WERI-Rb-1 (cell line): ENCODE data around the gene HECTD4.

ENCODE experiments used
- DNase-seq: peaks from one replicate; pipeline ENCODE4 v3.0.0-alpha.2; 2020
- H3K27ac ChIP-seq: fragments of 250-450 bp; sonication (Bioruptor Pico); 2 replicates; pipeline ENCODE4 v1.5.1; 2020; ENCODE audit warnings: mild to moderate bottlenecking, moderate library complexity
- H3K27me3 ChIP-seq: fragments of 250-450 bp; sonication (Bioruptor Pico); 2 replicates; pipeline ENCODE4 v1.5.1; 2021; ENCODE audit warnings: mild to moderate bottlenecking, low read depth, moderate library complexity; ENCODE audit not compliant: insufficient read depth, severe bottlenecking
- H3K36me3 ChIP-seq: fragments of 250-450 bp; sonication (Bioruptor Pico); 2 replicates; pipeline ENCODE4 v1.5.1; 2020; ENCODE audit warnings: mild to moderate bottlenecking, moderate library complexity
- H3K4me3 ChIP-seq: 2 replicates; pipeline ENCODE4 v1.5.1; 2011; ENCODE audit warnings: low read depth, mild to moderate bottlenecking, control low read depth, low read length
- H3K9me3 ChIP-seq: fragments of 250-450 bp; sonication (Bioruptor Pico); 2 replicates; pipeline ENCODE4 v1.5.1; 2021; ENCODE audit warnings: mild to moderate bottlenecking, moderate library complexity; ENCODE audit not compliant: severe bottlenecking
- CTCF ChIP-seq: IDR thresholded peaks from 2 replicates; pipeline ENCODE4 v1.5.1; 2011; ENCODE audit warnings: low read depth, mild to moderate bottlenecking, control low read depth, inconsistent platforms, low read length

Gene HECTD4

GRCh38 chr12:112219195-112219594 is 163.0 kb downstream of the HECTD4 start:
- Histone ChIP-seq H3K4me3 (no peak overlapping the region), H3K9me3 (no peaks in the 10 kb centered on the region), H3K36me3 (peaks cover 14% of the 10 kb centered on the region), H3K27ac (no peak overlapping the region), H3K27me3 (no peaks in the 10 kb centered on the region)
- TF ChIP-seq CTCF: no peak
- DNase-seq: no peak

GRCh38 chr12:112218150-112218549 is 164.1 kb downstream of the HECTD4 start:
- Histone ChIP-seq H3K27me3 (no peaks in the 10 kb centered on the region), H3K9me3 (no peaks in the 10 kb centered on the region), H3K27ac (no peak overlapping the region), H3K36me3 (peaks cover 14% of the 10 kb centered on the region), H3K4me3 (no peak overlapping the region)
- no peak for DNase-seq
- no peak for TF ChIP-seq CTCF

GRCh38 chr12:112217647-112218046 is 164.6 kb downstream of the HECTD4 start:
- Histone ChIP-seq H3K4me3 (no peak overlapping the region), H3K36me3 (peaks cover 17% of the 10 kb centered on the region), H3K9me3 (no peaks in the 10 kb centered on the region), H3K27ac (no peak overlapping the region), H3K27me3 (no peaks in the 10 kb centered on the region)
- DNase-seq: no peak
- TF ChIP-seq CTCF: no peak

GRCh38 chr12:112216223-112216622 is 166.0 kb downstream of the HECTD4 start:
- Histone ChIP-seq H3K27ac (no peak overlapping the region), H3K27me3 (no peaks in the 10 kb centered on the region), H3K9me3 (no peaks in the 10 kb centered on the region), H3K36me3 (peaks cover 32% of the 10 kb centered on the region), H3K4me3 (no peak overlapping the region)
- no peak for DNase-seq
- no peak for TF ChIP-seq CTCF

GRCh38 chr12:112214064-112214463 is 168.2 kb downstream of the HECTD4 start:
- H3K9me3 ChIP-seq: no peaks in the 10 kb centered on the region
- no peak overlapping the region for H3K4me3 ChIP-seq
- peaks cover 52% of the 10 kb centered on the region for H3K36me3 ChIP-seq
- H3K27ac ChIP-seq: no peak overlapping the region
- H3K27me3 ChIP-seq: no peaks in the 10 kb centered on the region
- no peak for DNase-seq
- TF ChIP-seq CTCF: no peak

GRCh38 chr12:112208301-112208910 is 173.8 kb downstream of the HECTD4 start:
- Histone ChIP-seq H3K9me3 (no peaks in the 10 kb centered on the region), H3K4me3 (no peak overlapping the region), H3K27ac (no peak overlapping the region), H3K27me3 (no peaks in the 10 kb centered on the region), H3K36me3 (peaks cover 67% of the 10 kb centered on the region)
- no peak for TF ChIP-seq CTCF
- DNase-seq: no peak
